Stomach (tissue), 9 donors: ENCODE results near the gene SNX15. TPM values are rescaled to one million over a fixed set of nuclear protein-coding genes. Genes with fewer than 3 reads are reported as not detected.

Experiments used
- DNase-seq, 2 donors: peaks; one replicate each; pipeline versions ENCODE4 v3.0.0 to v3.0.0-alpha.2; 2013 to 2019
- H3K27ac ChIP-seq, 5 donors: fragments of 200-600 bp in 4 of 5; sonication (generic) in 4 of 5; one replicate each; pipeline ENCODE4 v1.5.1; 2013 to 2019; ENCODE audit warnings: mild to moderate bottlenecking in 1 of 5, moderate library complexity in 1 of 5
- H3K27me3 ChIP-seq, 3 donors: fragments of 200-600 bp; sonication (generic); one replicate each; pipeline ENCODE4 v1.5.1; 2017 to 2019; ENCODE audit warnings: mixed run types in 1 of 3
- H3K36me3 ChIP-seq, 4 donors: fragments of 200-600 bp; sonication (generic); 1 replicate in 3 of 4; 2 replicates in 1 of 4; pipeline ENCODE4 v1.5.1; 2016 to 2019
- H3K4me1 ChIP-seq, 4 donors: fragments of 200-600 bp; sonication (generic); one replicate each; pipeline ENCODE4 v1.5.1; 2016 to 2019
- H3K4me3 ChIP-seq, 4 donors: fragments of 200-600 bp; sonication (generic) in 3 of 4; one replicate each; pipeline ENCODE4 v1.5.1; 2016 to 2019; ENCODE audit warnings: mild to moderate bottlenecking in 1 of 4
- H3K9me3 ChIP-seq, 4 donors: fragments of 200-600 bp; sonication (generic); one replicate each; pipeline ENCODE4 v1.5.1; 2016 to 2019
- CTCF ChIP-seq, 7 experiments: fragments of 450-650 bp in 4 of 7; fragments of 200-600 bp in 3 of 7; sonication (generic) in 3 of 7; IDR thresholded peaks; one replicate each; pipeline ENCODE4 v1.5.1; 2016 to 2019; ENCODE audit warnings: antibody characterized with exemption in 7 of 7, control low read depth in 2 of 7, mild to moderate bottlenecking in 1 of 7
- EP300 ChIP-seq: sonication (generic); formaldehyde crosslinking; IDR thresholded peaks from one replicate; pipeline ENCODE4 v1.6.1; 2017; ENCODE audit warnings: antibody characterized with exemption
- POLR2A ChIP-seq, 4 donors: fragments of 450-650 bp; IDR thresholded peaks; one replicate each; pipeline ENCODE4 v1.6.1; 2016; ENCODE audit warnings: antibody characterized with exemption in 4 of 4, control low read depth in 2 of 4, mild to moderate bottlenecking in 1 of 4, moderate library complexity in 1 of 4
- POLR2AphosphoS5 ChIP-seq, 3 donors: sonication (generic); formaldehyde crosslinking; IDR thresholded peaks; one replicate each; pipeline ENCODE4 v1.6.1; 2016; ENCODE audit warnings: antibody characterized with exemption in 3 of 3
- WGBS, 5 donors: extraction: QIAGEN DNeasy Blood & Tissue Kit in 3 of 5; methylation state at CpG; one replicate each; pipeline versions ENCODE4 v1.1.5 to v1.1.7; 2013 to 2018; 5-methylcytosine and 5-hydroxymethylcytosine counted together
- intact Hi-C: fragments of 100-400 bp; cut with DNase I; formaldehyde crosslinking; loops from one replicate; pipeline ENCODE4 v1.15.1; 2023; ENCODE audit warnings: low total_unique reads
- polyA plus RNA-seq, 3 donors: library from polyadenylated mRNA; stranded (reverse); fragments of 200-250 nt; gene quantifications; one replicate each; pipeline ENCODE4 v1.2.3, GENCODE V29; 2013
- total RNA-seq, 5 donors: library from RNA; depleted of rRNA; stranded (reverse); fragments of >200 nt; gene quantifications; one replicate each; pipeline versions ENCODE4 v1.1.0 to v1.2.3, GENCODE V29; 2014 to 2016
- donor health status: healthy with polysubstance abuse.
- donor health status: Bipolar disorder and iron deficiency.
- donor health status: healthy.

Gene SNX15
- total and polyA plus RNA-seq, 8 donors = 4.2 to 45.8 (median 19.0) TPM

GRCh38 chr11:65085446-65085845 is 58.2 kb downstream of the SNX15 start:
- Histone ChIP-seq H3K4me1 (peaks cover 14 to 32% (median 23%) of the 10 kb centered on the region in 4 donors), H3K27me3 (no peaks in the 10 kb centered on the region), H3K36me3 (peaks cover 22 to 54% (median 48%) of the 10 kb centered on the region in 4 donors), H3K9me3 (no peaks in the 10 kb centered on the region), H3K4me3 (peak overlapping the region in 1 of 4 donors; percentile 60), H3K27ac (peak overlapping the region in 1 of 5 donors; percentile 95)
- DNase-seq = no peak
- 78 to 98% (median 91%) methylated on average over 4 of the region's 4 CpGs for WGBS, 5 donors
- intact Hi-C loops = no loop called here
- no peak for TF ChIP-seq CTCF (IDR thresholded peaks at IDR 0.05)
- TF ChIP-seq POLR2AphosphoS5 (IDR thresholded peaks at IDR 0.05) = no peak

- 90 to 97% (median 93%) methylated on average over 7 to 9 of the region's 9 CpGs for WGBS, 5 donors
- intact Hi-C loops = no loop called here
- Histone ChIP-seq H3K4me1 (peaks cover 14 to 32% (median 23%) of the 10 kb centered on the region in 4 donors), H3K27me3 (no peaks in the 10 kb centered on the region), H3K4me3 (no peak overlapping the region), H3K36me3 (peaks cover 22 to 54% (median 48%) of the 10 kb centered on the region in 4 donors), H3K9me3 (no peaks in the 10 kb centered on the region), H3K27ac (no peak overlapping the region)
- DNase-seq = no peak
- TF ChIP-seq POLR2A (IDR thresholded peaks at IDR 0.05) (no peak), EP300 (no peak), POLR2AphosphoS5 (IDR thresholded peaks at IDR 0.05) (no peak)
Measured at GRCh38 chr11:65086809-65087208, 59.6 kb downstream of the SNX15 start.

GRCh38 chr11:65087216-65087615 is 60.0 kb downstream of the SNX15 start:
- H3K4me3 ChIP-seq = no peak overlapping the region
- H3K36me3 ChIP-seq = peaks cover 22 to 54% (median 48%) of the 10 kb centered on the region in 4 donors

GRCh38 chr11:65087827-65088226 is 60.6 kb downstream of the SNX15 start:
- TF ChIP-seq EP300 = no peak
- TF ChIP-seq POLR2A (IDR thresholded peaks at IDR 0.05) = no peak
- no peak for TF ChIP-seq CTCF (IDR thresholded peaks at IDR 0.05)
- TF ChIP-seq POLR2AphosphoS5 (IDR thresholded peaks at IDR 0.05) = no peak
- no peak for DNase-seq
- H3K4me3 ChIP-seq = no peak overlapping the region
- no peaks in the 10 kb centered on the region for H3K9me3 ChIP-seq
- H3K4me1 ChIP-seq = peaks cover 14 to 29% (median 23%) of the 10 kb centered on the region in 4 donors
- no peak overlapping the region for H3K27ac ChIP-seq
- 92 to 99% (median 97%) methylated on average over 8 to 15 of the region's 15 CpGs for WGBS, 5 donors
- intact Hi-C loops = no loop called here
- H3K27me3 ChIP-seq = no peaks in the 10 kb centered on the region
- H3K36me3 ChIP-seq = peaks cover 22 to 54% (median 48%) of the 10 kb centered on the region in 4 donors

More at GRCh38 chr11:65087216-65087615, 60.0 kb downstream of the SNX15 start:
- H3K9me3 ChIP-seq = no peaks in the 10 kb centered on the region
- no peaks in the 10 kb centered on the region for H3K27me3 ChIP-seq
- H3K27ac ChIP-seq = no peak overlapping the region
- peaks cover 14 to 32% (median 23%) of the 10 kb centered on the region in 4 donors for H3K4me1 ChIP-seq
- 83 to 92% (median 86%) methylated on average over 11 of the region's 11 CpGs for WGBS, 5 donors
- TF ChIP-seq POLR2A (IDR thresholded peaks at IDR 0.05) (no peak), POLR2AphosphoS5 (IDR thresholded peaks at IDR 0.05) (no peak), EP300 (no peak), CTCF (IDR thresholded peaks at IDR 0.05) (no peak)
- DNase-seq = no peak
- intact Hi-C loops = no loop called here

- intact Hi-C loops = no loop called here
- no peaks in the 10 kb centered on the region for H3K9me3 ChIP-seq
- no peak for DNase-seq
- H3K27me3 ChIP-seq = no peaks in the 10 kb centered on the region
- H3K4me3 ChIP-seq = no peak overlapping the region
- WGBS, 5 donors = 88 to 94% (median 93%) methylated on average over 4 of the region's 4 CpGs
- TF ChIP-seq EP300 = no peak
- TF ChIP-seq POLR2A (IDR thresholded peaks at IDR 0.05) = no peak
- no peak for TF ChIP-seq CTCF (IDR thresholded peaks at IDR 0.05)
- no peak for TF ChIP-seq POLR2AphosphoS5 (IDR thresholded peaks at IDR 0.05)
- H3K36me3 ChIP-seq = peaks cover 22 to 54% (median 48%) of the 10 kb centered on the region in 4 donors
- peaks cover 7 to 17% (median 12%) of the 10 kb centered on the region in 4 donors for H3K4me1 ChIP-seq
- H3K27ac ChIP-seq = no peak overlapping the region
Measured at GRCh38 chr11:65089621-65090020, 62.4 kb downstream of the SNX15 start.
